Measurements from ENCODE around the gene AHNAK2. TPM values are rescaled to one million over a fixed set of nuclear protein-coding genes. Genes with fewer than 3 reads are reported as not detected.
A peak's percentile ranks its signal among the peaks of the same experiment; 100 is the strongest.

AHNAK2 gene
- total and polyA plus RNA-seq, 4 donors, result 3.5 to 26.6 (median 8.1) TPM

- Histone ChIP-seq H3K9me3 (ENCODE audit: control insufficient read depth in 4 of 4, insufficient read depth in 3 of 4, low read length in 3 of 4) (peaks cover 0 to 1% (median 0%) of the 10 kb centered on the region in 4 donors), H3K4me1 (ENCODE audit: control insufficient read depth in 5 of 5, insufficient read depth in 5 of 5, low read length in 5 of 5) (no peaks in the 10 kb centered on the region), H3K27me3 (ENCODE audit: control insufficient read depth in 3 of 3, insufficient read depth in 3 of 3, low read length in 2 of 3) (peaks cover 0 to 6% (median 0%) of the 10 kb centered on the region in 3 donors), H3K36me3 (ENCODE audit: control insufficient read depth in 4 of 4, insufficient read depth in 4 of 4, low read length in 4 of 4) (no peaks in the 10 kb centered on the region), H3K9ac (ENCODE audit: insufficient read depth in 1 of 2, low read length in 2 of 2) (no peak overlapping the region), H3K4me3 (no peak overlapping the region), H3K27ac (ENCODE audit: low read depth in 1 of 2, low read length in 1 of 2) (no peak overlapping the region)
- peak in 2 of 3 donors; percentile 24 to 28 for DNase-seq
- WGBS, 2 donors, result 81 to 88% methylated on average over 3 of the region's 3 CpGs
- ATAC-seq (ENCODE audit: insufficient read depth, low FRiP score), result no peak
- no peak for TF ChIP-seq CTCF (IDR thresholded peaks at IDR 0.05; ENCODE audit: control extremely low read depth, extremely low read depth)
Measured at GRCh38 chr14:104940526-104941150, 37.5 kb downstream of the AHNAK2 start.

GRCh38 chr14:104939666-104940410, 38.3 kb downstream of the AHNAK2 start:
- no peak overlapping the region for H3K9ac ChIP-seq (ENCODE audit: insufficient read depth in 1 of 2, low read length in 2 of 2)
- no peak for TF ChIP-seq CTCF (IDR thresholded peaks at IDR 0.05; ENCODE audit: control extremely low read depth, extremely low read depth)
- no peaks in the 10 kb centered on the region for H3K36me3 ChIP-seq (ENCODE audit: control insufficient read depth in 4 of 4, insufficient read depth in 4 of 4, low read length in 4 of 4)
- peak in 1 of 3 donors; percentile 10 for DNase-seq
- no peak for ATAC-seq (ENCODE audit: insufficient read depth, low FRiP score)
- no peaks in the 10 kb centered on the region for H3K4me1 ChIP-seq (ENCODE audit: control insufficient read depth in 5 of 5, insufficient read depth in 5 of 5, low read length in 5 of 5)
- no peak overlapping the region for H3K27ac ChIP-seq (ENCODE audit: low read depth in 1 of 2, low read length in 1 of 2)
- no peak overlapping the region for H3K4me3 ChIP-seq
- peaks cover 0 to 1% (median 0%) of the 10 kb centered on the region in 4 donors for H3K9me3 ChIP-seq (ENCODE audit: control insufficient read depth in 4 of 4, insufficient read depth in 3 of 4, low read length in 3 of 4)
- H3K27me3 ChIP-seq (ENCODE audit: control insufficient read depth in 3 of 3, insufficient read depth in 3 of 3, low read length in 2 of 3), result peaks cover 0 to 6% (median 0%) of the 10 kb centered on the region in 3 donors
- 58% methylated on average over 11 of the region's 11 CpGs for WGBS, 2 donors

GRCh38 chr14:104938960-104939359, 39.2 kb downstream of the AHNAK2 start:
- no peak for TF ChIP-seq CTCF (IDR thresholded peaks at IDR 0.05; ENCODE audit: control extremely low read depth, extremely low read depth)
- Histone ChIP-seq H3K9ac (ENCODE audit: insufficient read depth in 1 of 2, low read length in 2 of 2) (no peak overlapping the region), H3K27ac (ENCODE audit: low read depth in 1 of 2, low read length in 1 of 2) (no peak overlapping the region), H3K4me3 (no peak overlapping the region), H3K4me1 (ENCODE audit: control insufficient read depth in 5 of 5, insufficient read depth in 5 of 5, low read length in 5 of 5) (peaks cover 0 to 3% (median 0%) of the 10 kb centered on the region in 5 donors), H3K27me3 (ENCODE audit: control insufficient read depth in 3 of 3, insufficient read depth in 3 of 3, low read length in 2 of 3) (peaks cover 0 to 6% (median 0%) of the 10 kb centered on the region in 3 donors), H3K9me3 (ENCODE audit: control insufficient read depth in 4 of 4, insufficient read depth in 3 of 4, low read length in 3 of 4) (peaks cover 0 to 1% (median 0%) of the 10 kb centered on the region in 4 donors), H3K36me3 (ENCODE audit: control insufficient read depth in 4 of 4, insufficient read depth in 4 of 4, low read length in 4 of 4) (no peaks in the 10 kb centered on the region)
- WGBS, 2 donors, result 84 to 94% methylated on average over 1 of the region's 1 CpG
- ATAC-seq (ENCODE audit: insufficient read depth, low FRiP score), result no peak
- no peak for DNase-seq

All from lung (tissue), 12 donors.